GM12892 (cell line): ENCODE measurements around the gene LRP10.

Experiments used
- POLR2A ChIP-seq: IDR thresholded peaks from 2 replicates; pipeline ENCODE4 v1.6.1; 2011; ENCODE audit warnings: low read depth, low read length, control low read depth
- POLR2AphosphoS5 ChIP-seq: IDR thresholded peaks from 2 replicates; pipeline ENCODE4 v1.6.1; 2011; ENCODE audit warnings: low read depth, low read length, control low read depth

DNA sequence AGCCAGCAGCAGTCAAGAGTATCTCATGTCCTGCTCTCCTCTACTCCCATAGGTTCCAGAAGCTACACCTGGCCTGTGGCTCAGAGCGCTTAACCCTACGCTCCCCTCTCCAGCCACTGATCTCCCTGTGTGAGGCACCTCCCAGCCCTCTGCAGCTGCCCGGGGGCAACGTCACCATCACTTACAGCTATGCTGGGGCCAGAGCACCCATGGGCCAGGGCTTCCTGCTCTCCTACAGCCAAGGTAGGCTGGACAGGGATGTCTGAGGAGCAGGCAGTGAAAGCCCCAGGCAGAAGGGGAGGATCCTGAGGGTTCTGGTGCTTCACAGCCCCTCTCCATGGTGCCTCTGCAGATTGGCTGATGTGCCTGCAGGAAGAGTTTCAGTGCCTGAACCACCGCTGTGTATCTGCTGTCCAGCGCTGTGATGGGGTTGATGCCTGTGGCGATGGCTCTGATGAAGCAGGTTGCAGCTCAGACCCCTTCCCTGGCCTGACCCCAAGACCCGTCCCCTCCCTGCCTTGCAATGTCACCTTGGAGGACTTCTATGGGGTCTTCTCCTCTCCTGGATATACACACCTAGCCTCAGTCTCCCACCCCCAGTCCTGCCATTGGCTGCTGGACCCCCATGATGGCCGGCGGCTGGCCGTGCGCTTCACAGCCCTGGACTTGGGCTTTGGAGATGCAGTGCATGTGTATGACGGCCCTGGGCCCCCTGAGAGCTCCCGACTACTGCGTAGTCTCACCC, 3.6 kb downstream of the LRP10 start:
- TF ChIP-seq POLR2A, result no peak
- TF ChIP-seq POLR2AphosphoS5, result no peak
